Kidney glomerular epithelial cell (primary cell): ENCODE data around the gene ZNF385B.

Source experiments
- DNase-seq: peaks from one replicate; lab custom pipeline; 2025; lab: John Stamatoyannopoulos, UW

ZNF385B gene

GRCh38 chr2:179682756-179683155 is 178.7 kb downstream of the ZNF385B start:
- no peak for DNase-seq

GRCh38 chr2:179677746-179678505 is 183.5 kb downstream of the ZNF385B start:
- DNase-seq, result no peak

- no peak for DNase-seq
Measured at GRCh38 chr2:179677077-179677688, 184.2 kb downstream of the ZNF385B start.

- no peak for DNase-seq
Measured at GRCh38 chr2:179675435-179675834, 186.0 kb downstream of the ZNF385B start.

GRCh38 chr2:179671043-179671981 is 190.1 kb downstream of the ZNF385B start:
- no peak for DNase-seq

- DNase-seq, result no peak
Measured at GRCh38 chr2:179669196-179669595, 192.2 kb downstream of the ZNF385B start.

GRCh38 chr2:179664972-179665812 is 196.2 kb downstream of the ZNF385B start:
- no peak for DNase-seq

- DNase-seq, result no peak
Measured at GRCh38 chr2:179661986-179662385, 199.4 kb downstream of the ZNF385B start.

- DNase-seq, result no peak
Measured at GRCh38 chr2:179657068-179657595, 204.3 kb downstream of the ZNF385B start.

- peak; percentile 8 for DNase-seq
Measured at GRCh38 chr2:179655627-179656026, 205.8 kb downstream of the ZNF385B start.

- no peak for DNase-seq
Measured at GRCh38 chr2:179654806-179655205, 206.6 kb downstream of the ZNF385B start.

- DNase-seq, result no peak
Measured at GRCh38 chr2:179652296-179652695, 209.1 kb downstream of the ZNF385B start.

GRCh38 chr2:179650420-179650819 is 211.0 kb downstream of the ZNF385B start:
- no peak for DNase-seq

GRCh38 chr2:179646862-179647587 is 214.4 kb downstream of the ZNF385B start:
- no peak for DNase-seq

- DNase-seq, result no peak
Measured at GRCh38 chr2:179646173-179646769, 215.1 kb downstream of the ZNF385B start.

- DNase-seq, result no peak
Measured at GRCh38 chr2:179645047-179645446, 216.4 kb downstream of the ZNF385B start.

- no peak for DNase-seq
Measured at GRCh38 chr2:179642462-179642861, 218.9 kb downstream of the ZNF385B start.

GRCh38 chr2:179636995-179637394 is 224.4 kb downstream of the ZNF385B start:
- DNase-seq, result no peak

GRCh38 chr2:179636100-179636980 is 225.1 kb downstream of the ZNF385B start:
- DNase-seq, result peak; percentile 59
